Activated T-cell treated with anti-CD3 and anti-CD28 coated beads, Interleukin-2, amount 50 U/mL, for 72 hours (primary cell): ENCODE data around the gene SLC26A8. TPM values are rescaled to one million over a fixed set of nuclear protein-coding genes. Genes with fewer than 3 reads are reported as not detected.
"Not testable (repeated sequence)": the region's sequence is repeated elsewhere in the genome, so short reads cannot be mapped to it uniquely, and the experiment has no call there.

Experiments used
- ATAC-seq, 2 donors: fragments of 150-1000 bp; cut with Tn5 transposase; replicated peaks in 1 of 2; 2 replicates each; pipeline ENCODE4 v1.10.0; 2021; ENCODE audit warnings: moderate library complexity in 2 of 2, mild to moderate bottlenecking in 1 of 2
- DNase-seq, 2 donors: peaks; one replicate each; pipeline ENCODE4 v3.0.0; 2021 to 2022; ENCODE audit warnings: mixed read lengths in 1 of 2
- H3K27ac Mint-ChIP-seq: one replicate; pipeline ENCODE4 v1.8.0; 2022; ENCODE audit warnings: mild to moderate bottlenecking, moderate library complexity, mixed read lengths
- H3K27me3 Mint-ChIP-seq: one replicate; pipeline ENCODE4 v1.8.0; 2022; ENCODE audit warnings: low read depth, mixed read lengths
- H3K36me3 Mint-ChIP-seq, 2 donors: one replicate each; pipeline ENCODE4 v1.8.0; 2022; ENCODE audit warnings: mixed read lengths in 2 of 2, mild to moderate bottlenecking in 1 of 2; ENCODE audit not compliant: insufficient read depth in 2 of 2
- H3K4me1 Mint-ChIP-seq: one replicate; pipeline ENCODE4 v1.8.0; 2022; ENCODE audit warnings: low read depth, mixed read lengths
- H3K4me3 Mint-ChIP-seq, 2 donors: one replicate each; pipeline ENCODE4 v1.8.0; 2022; ENCODE audit warnings: mild to moderate bottlenecking in 2 of 2, mixed read lengths in 2 of 2, moderate library complexity in 2 of 2
- H3K9me3 Mint-ChIP-seq, 2 donors: one replicate each; pipeline ENCODE4 v1.8.0; 2022; ENCODE audit warnings: mixed read lengths in 2 of 2
- total RNA-seq, 2 donors: library from RNA; stranded (reverse); gene quantifications; one replicate each; pipeline ENCODE4 v1.2.3, GENCODE V29; 2022

The SLC26A8 gene
- total RNA-seq, 2 donors from 2014 or later = 0.44 TPM; not detected in 1

DNA sequence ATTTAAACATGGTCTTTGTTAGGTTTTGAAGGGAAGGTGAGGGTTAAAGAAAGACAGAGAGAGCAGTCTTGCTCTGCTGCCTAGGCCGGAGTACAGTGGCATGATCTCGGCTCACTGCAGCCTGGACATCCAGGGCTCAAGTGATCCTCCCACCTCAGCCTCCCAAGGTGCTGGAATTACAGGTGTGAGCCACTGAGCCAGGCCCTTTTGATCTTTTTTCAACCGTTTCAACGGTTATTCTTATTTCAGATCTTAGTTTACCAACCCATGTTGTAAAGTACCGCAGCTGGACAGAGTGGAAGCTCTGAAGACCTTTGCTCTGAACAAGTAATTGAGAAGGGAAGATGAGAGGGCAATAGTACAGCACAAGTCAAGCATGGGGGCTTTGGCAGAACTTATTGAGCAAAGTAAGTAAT is 102.3 kb downstream of the SLC26A8 start:
- DNase-seq (no peak), ATAC-seq (no peak)
- Mint-ChIP-seq H3K27ac (peak overlapping the region; percentile 100), H3K4me1 (peaks cover 33% of the 10 kb centered on the region), H3K4me3 (peak overlapping the region; percentile 97 to 100), H3K36me3 (peaks cover 12 to 13% of the 10 kb centered on the region in 2 donors), H3K9me3 (no peaks in the 10 kb centered on the region), H3K27me3 (no peaks in the 10 kb centered on the region)

DNA sequence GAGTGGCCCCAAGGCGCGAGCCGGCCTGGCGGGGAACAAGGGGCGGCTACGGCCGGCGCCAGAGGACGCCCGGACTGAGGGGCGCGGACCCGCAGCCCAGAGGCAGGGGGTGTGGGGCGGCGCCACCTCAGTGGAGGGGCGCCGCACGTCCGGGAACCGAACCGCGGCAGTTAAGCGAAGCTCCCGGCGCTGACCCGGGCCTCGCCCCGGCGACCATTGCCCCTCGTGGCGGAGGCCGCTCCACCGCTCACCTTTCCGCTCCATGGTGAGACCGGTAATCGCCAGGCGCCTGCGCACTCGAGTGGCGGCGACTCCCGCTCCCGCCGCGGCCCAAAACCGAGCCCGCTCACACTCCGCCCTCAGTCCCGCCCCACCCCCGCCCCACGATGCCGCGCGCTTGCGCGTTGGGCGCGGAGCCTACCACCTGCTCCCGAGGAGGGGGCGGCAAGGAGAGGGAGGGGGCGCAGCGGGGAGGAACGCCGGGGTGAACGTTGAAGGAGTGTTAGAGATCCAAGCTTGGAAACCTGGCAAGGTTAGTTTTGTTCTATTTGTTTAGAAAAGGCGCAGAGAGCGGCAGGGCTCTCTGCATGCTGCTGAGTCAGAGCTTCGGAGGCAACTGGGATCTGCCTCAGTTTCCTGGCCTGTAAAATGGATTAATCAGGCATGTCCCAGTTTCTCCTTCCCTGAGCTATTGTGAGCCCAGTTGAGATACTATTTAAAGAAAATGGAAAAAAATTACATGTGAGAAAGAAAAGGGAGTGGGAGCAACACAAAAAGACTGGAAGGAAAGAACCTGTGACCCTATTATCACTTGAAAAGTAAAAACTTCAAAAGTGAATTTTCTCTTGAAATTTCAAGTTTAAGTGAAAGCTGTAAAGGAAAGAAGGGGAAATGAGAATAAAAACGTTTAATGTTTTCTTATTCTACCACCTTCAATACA is 103.4 kb downstream of the SLC26A8 start, which contains the start of gene SRPK1:
Gene SRPK1 (minus strand): TSS at position 306 of the 940 bp plus-strand sequence. CDS start 42 bp downstream, at position 264.
- Mint-ChIP-seq H3K9me3 (no peaks in the 10 kb centered on the region), H3K4me1 (peaks cover 38% of the 10 kb centered on the region), H3K27ac (peak within 1 kb of the TSS; percentile 100), H3K27me3 (no peaks in the 10 kb centered on the region), H3K36me3 (peaks cover 12 to 18% of the 10 kb centered on the region in 2 donors), H3K4me3 (peak within 1 kb of the TSS; percentile 97 to 100)
- ATAC-seq (peak; percentile 82 to 85), DNase-seq (peak; percentile 92 to 93)

DNA sequence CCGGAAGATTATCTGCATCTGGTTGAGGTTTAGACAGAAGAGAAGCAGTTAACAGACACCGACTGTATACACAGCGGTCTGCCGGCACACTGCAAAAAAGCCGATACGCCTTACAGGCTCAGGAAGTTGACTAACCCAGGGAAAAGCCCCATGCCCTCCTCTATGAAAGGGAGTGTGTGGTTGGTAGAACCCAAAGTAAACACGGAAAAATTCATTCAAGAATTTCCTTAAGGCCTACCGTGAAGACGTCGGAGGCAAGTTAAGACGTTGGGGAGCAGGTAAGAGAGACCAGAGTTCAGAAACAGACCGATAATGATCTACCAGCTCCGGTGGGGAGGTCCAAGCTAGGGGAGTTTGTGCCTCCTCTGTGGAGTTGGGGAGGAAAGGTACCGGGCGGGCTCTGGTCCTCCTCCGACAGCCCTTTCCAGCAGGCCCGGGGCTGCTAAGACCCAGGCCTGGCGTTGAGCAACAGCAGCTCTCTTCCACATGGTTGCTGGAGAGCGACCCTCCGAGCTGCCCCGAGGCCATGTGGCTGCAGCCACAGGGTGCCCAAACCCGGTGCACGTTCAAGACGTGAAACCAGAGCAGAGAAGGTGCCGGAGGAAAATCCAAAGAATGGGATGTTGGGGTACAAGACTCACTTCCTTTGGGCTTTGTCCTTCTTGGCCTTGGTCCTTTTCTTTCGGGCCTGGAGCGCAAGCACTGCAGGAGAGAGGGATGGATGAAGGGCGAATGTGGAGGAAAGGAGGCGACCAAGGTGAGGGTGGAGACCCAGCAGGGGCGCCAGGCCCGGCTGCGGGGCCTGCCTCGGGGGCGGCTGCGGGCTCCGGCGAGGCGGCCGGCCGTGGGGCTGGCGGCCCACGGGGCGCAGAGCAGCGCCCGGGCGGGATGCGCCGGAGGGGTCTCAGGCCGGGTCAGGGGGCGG is 104.4 kb downstream of the SLC26A8 start:
- no peaks in the 10 kb centered on the region for H3K9me3 Mint-ChIP-seq
- peak overlapping the region; percentile 99 for H3K27ac Mint-ChIP-seq
- H3K4me1 Mint-ChIP-seq = peaks cover 38% of the 10 kb centered on the region
- H3K36me3 Mint-ChIP-seq = peaks cover 12 to 19% of the 10 kb centered on the region in 2 donors
- peak; percentile 78 to 79 for ATAC-seq
- peak overlapping the region; percentile 97 for H3K4me3 Mint-ChIP-seq
- no peaks in the 10 kb centered on the region for H3K27me3 Mint-ChIP-seq
- peak; percentile 61 to 65 for DNase-seq

GRCh38 chr6:35919085-35919826 is 105.2 kb downstream of the SLC26A8 start:
- Mint-ChIP-seq H3K27ac (peak overlapping the region; percentile 99), H3K27me3 (no peaks in the 10 kb centered on the region), H3K4me3 (peak overlapping the region; percentile 97), H3K4me1 (peaks cover 38% of the 10 kb centered on the region), H3K9me3 (no peaks in the 10 kb centered on the region), H3K36me3 (peaks cover 14 to 21% of the 10 kb centered on the region in 2 donors)
- ATAC-seq (peak; percentile 40 to 44), DNase-seq (peak in 1 of 2 donors; percentile 12)

- not testable (repeated sequence) for ATAC-seq, H3K27me3 Mint-ChIP-seq, H3K9me3 Mint-ChIP-seq, DNase-seq
- Mint-ChIP-seq H3K4me3 (peak overlapping the region; percentile 13 to 97), H3K27ac (peak overlapping the region; percentile 15), H3K36me3 (peaks cover 15 to 34% of the 10 kb centered on the region in 2 donors), H3K4me1 (peaks cover 40% of the 10 kb centered on the region)
Observed at GRCh38 chr6:35916893-35917292, 107.5 kb downstream of the SLC26A8 start.

DNA sequence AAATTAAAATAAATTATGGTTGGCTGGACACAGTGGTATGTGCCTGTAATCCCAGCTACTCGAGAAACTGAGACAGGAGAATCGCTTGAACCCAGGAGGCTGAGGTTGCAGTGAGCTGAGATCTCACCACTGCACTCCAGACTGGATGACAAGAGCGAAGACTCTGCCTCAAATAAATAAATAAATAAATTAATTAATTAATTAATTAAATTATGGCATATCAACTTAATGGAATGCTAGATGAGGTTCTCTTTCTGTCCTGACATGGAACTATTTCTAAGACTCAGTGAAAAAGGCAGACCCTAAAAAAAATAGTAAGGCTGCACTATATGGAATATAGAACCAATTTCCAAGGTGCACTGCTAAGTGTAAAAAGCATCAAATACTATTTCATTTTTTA is 108.4 kb downstream of the SLC26A8 start:
- DNase-seq (no peak), ATAC-seq (no peak)
- Mint-ChIP-seq H3K4me3 (no peak overlapping the region), H3K36me3 (peaks cover 16 to 37% of the 10 kb centered on the region in 2 donors), H3K4me1 (peaks cover 35% of the 10 kb centered on the region), H3K9me3 (peaks cover 0 to under 1% of the 10 kb centered on the region in 2 donors), H3K27me3 (no peaks in the 10 kb centered on the region), H3K27ac (no peak overlapping the region)

- Mint-ChIP-seq H3K4me1 (peaks cover 38% of the 10 kb centered on the region), H3K4me3 (no peak overlapping the region), H3K36me3 (peaks cover 22 to 45% of the 10 kb centered on the region in 2 donors), H3K27me3 (no peaks in the 10 kb centered on the region), H3K27ac (no peak overlapping the region), H3K9me3 (peaks cover 3 to 7% of the 10 kb centered on the region in 2 donors)
- DNase-seq = no peak
- no peak for ATAC-seq
Observed at GRCh38 chr6:35914536-35914935, 109.9 kb downstream of the SLC26A8 start.

DNA sequence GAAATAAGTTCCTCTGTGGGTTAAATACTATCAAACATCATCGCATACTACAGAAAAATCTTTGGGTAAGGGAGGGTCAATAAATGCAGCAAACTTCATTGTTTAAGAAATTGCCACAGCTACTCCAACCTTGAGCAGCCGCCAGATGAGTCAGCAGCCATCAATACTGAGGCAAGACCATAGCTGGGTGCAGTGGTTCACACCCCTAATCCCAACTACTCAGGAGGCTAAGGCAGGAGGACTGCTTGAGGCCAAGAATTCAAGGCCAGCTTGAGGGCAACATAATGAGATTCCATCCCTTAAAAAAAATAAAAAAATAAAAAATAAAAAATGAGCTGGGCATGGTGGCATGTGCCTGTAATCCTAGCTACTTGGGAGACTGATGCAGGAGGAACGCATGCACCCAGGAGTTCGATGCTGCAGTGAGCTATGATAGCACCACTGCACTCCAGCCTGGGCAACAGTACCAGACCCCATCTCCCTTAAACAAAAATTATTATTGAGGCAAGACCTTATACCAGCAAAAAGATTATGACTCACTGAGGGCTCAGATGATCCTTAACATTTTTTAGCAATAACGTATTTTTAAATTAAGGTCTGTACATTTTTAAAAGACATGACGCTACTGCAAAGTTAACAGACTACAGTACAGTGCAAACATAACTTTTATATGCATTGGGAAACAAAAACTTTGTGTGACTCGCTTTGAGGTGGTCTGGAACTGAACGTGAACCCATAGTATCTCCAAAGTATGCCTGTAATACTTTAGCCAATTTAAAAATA is 112.4 kb downstream of the SLC26A8 start:
- no peak overlapping the region for H3K27ac Mint-ChIP-seq
- H3K4me1 Mint-ChIP-seq = peaks cover 25% of the 10 kb centered on the region
- DNase-seq (no peak), ATAC-seq (no peak)
- H3K27me3 Mint-ChIP-seq = no peaks in the 10 kb centered on the region
- H3K4me3 Mint-ChIP-seq = no peak overlapping the region
- peaks cover 11% of the 10 kb centered on the region in 2 donors for H3K9me3 Mint-ChIP-seq
- peaks cover 32 to 56% of the 10 kb centered on the region in 2 donors for H3K36me3 Mint-ChIP-seq

GRCh38 chr6:35909571-35909970 is 114.9 kb downstream of the SLC26A8 start:
- not testable (repeated sequence) for DNase-seq, H3K4me3 Mint-ChIP-seq, ATAC-seq, H3K27ac Mint-ChIP-seq, H3K27me3 Mint-ChIP-seq
- H3K36me3 Mint-ChIP-seq = peaks cover 32 to 59% of the 10 kb centered on the region in 2 donors
- peaks cover 11% of the 10 kb centered on the region in 2 donors for H3K9me3 Mint-ChIP-seq
- H3K4me1 Mint-ChIP-seq = peaks cover 38% of the 10 kb centered on the region

- not testable (repeated sequence) for DNase-seq, H3K4me3 Mint-ChIP-seq, ATAC-seq, H3K27ac Mint-ChIP-seq, H3K27me3 Mint-ChIP-seq
- H3K36me3 Mint-ChIP-seq = peaks cover 30 to 56% of the 10 kb centered on the region in 2 donors
- peaks cover 11% of the 10 kb centered on the region in 2 donors for H3K9me3 Mint-ChIP-seq
- H3K4me1 Mint-ChIP-seq = peaks cover 43% of the 10 kb centered on the region
Observed at GRCh38 chr6:35908753-35909401, 115.6 kb downstream of the SLC26A8 start.

GRCh38 chr6:35907750-35908149 is 116.7 kb downstream of the SLC26A8 start:
- H3K36me3 Mint-ChIP-seq = peaks cover 30 to 51% of the 10 kb centered on the region in 2 donors
- H3K4me1 Mint-ChIP-seq = peaks cover 43% of the 10 kb centered on the region
- peaks cover 11% of the 10 kb centered on the region in 2 donors for H3K9me3 Mint-ChIP-seq
- no peaks in the 10 kb centered on the region for H3K27me3 Mint-ChIP-seq
- no peak overlapping the region for H3K27ac Mint-ChIP-seq
- ATAC-seq (no peak), DNase-seq (no peak)
- H3K4me3 Mint-ChIP-seq = no peak overlapping the region
